ENCODE measurements around the gene BRD1.
"Not testable (repeated sequence)": the region's sequence is repeated elsewhere in the genome, so short reads cannot be mapped to it uniquely, and the experiment has no call there.

The BRD1 gene

GRCh38 chr22:49783926-49784629 is 43.6 kb downstream of the BRD1 start:
- no peak for DNase-seq (ENCODE audit: low read depth in 2 of 2)

- DNase-seq (ENCODE audit: low read depth in 2 of 2) = no peak
Measured at GRCh38 chr22:49783036-49783746, 44.5 kb downstream of the BRD1 start.

GRCh38 chr22:49781886-49782285 is 45.8 kb downstream of the BRD1 start:
- DNase-seq (ENCODE audit: low read depth in 2 of 2) = not testable (repeated sequence)

GRCh38 chr22:49781289-49781782 is 46.3 kb downstream of the BRD1 start:
- DNase-seq (ENCODE audit: low read depth in 2 of 2) = no peak

GRCh38 chr22:49780698-49781288 is 46.9 kb downstream of the BRD1 start:
- no peak for DNase-seq (ENCODE audit: low read depth in 2 of 2)

- no peak for DNase-seq (ENCODE audit: low read depth in 2 of 2)
Measured at GRCh38 chr22:49779853-49780697, 47.6 kb downstream of the BRD1 start.

- DNase-seq (ENCODE audit: low read depth in 2 of 2) = no peak
Measured at GRCh38 chr22:49779211-49779610, 48.5 kb downstream of the BRD1 start.

- DNase-seq (ENCODE audit: low read depth in 2 of 2) = no peak
Measured at GRCh38 chr22:49777569-49778249, 50.0 kb downstream of the BRD1 start.

- no peak for DNase-seq (ENCODE audit: low read depth in 2 of 2)
Measured at GRCh38 chr22:49776891-49777290, 50.8 kb downstream of the BRD1 start.

- no peak for DNase-seq (ENCODE audit: low read depth in 2 of 2)
Measured at GRCh38 chr22:49775867-49776511, 51.7 kb downstream of the BRD1 start.

- no peak for DNase-seq (ENCODE audit: low read depth in 2 of 2)
Measured at GRCh38 chr22:49775191-49775866, 52.3 kb downstream of the BRD1 start.

- DNase-seq (ENCODE audit: low read depth in 2 of 2) = no peak
Measured at GRCh38 chr22:49774499-49775151, 53.0 kb downstream of the BRD1 start.

- no peak for DNase-seq (ENCODE audit: low read depth in 2 of 2)
Measured at GRCh38 chr22:49774046-49774445, 53.6 kb downstream of the BRD1 start.

- DNase-seq (ENCODE audit: low read depth in 2 of 2) = no peak
Measured at GRCh38 chr22:49773531-49773930, 54.1 kb downstream of the BRD1 start.

- DNase-seq (ENCODE audit: low read depth in 2 of 2) = no peak
Measured at GRCh38 chr22:49772692-49773091, 55.0 kb downstream of the BRD1 start.

GRCh38 chr22:49771266-49772065 is 56.2 kb downstream of the BRD1 start:
- DNase-seq (ENCODE audit: low read depth in 2 of 2) = no peak

- no peak for DNase-seq (ENCODE audit: low read depth in 2 of 2)
Measured at GRCh38 chr22:49770547-49771265, 57.0 kb downstream of the BRD1 start.

Measured in stimulated activated CD8-positive, alpha-beta memory T cell treated with anti-CD3 and anti-CD28 coated beads, Interleukin-7, amount 100 ng/mL, for 1 hour (primary cell).